ENCODE measurements around the gene YTHDF2. TPM values are rescaled to one million over a fixed set of nuclear protein-coding genes. Genes with fewer than 3 reads are reported as not detected.

YTHDF2 gene
- total and polyA plus RNA-seq, 9 of the 15 experiments (the other 6 are each of a cell fraction or from before 2014, with no cell fraction given), result 41.0 to 111 (median 83.3) TPM

DNA sequence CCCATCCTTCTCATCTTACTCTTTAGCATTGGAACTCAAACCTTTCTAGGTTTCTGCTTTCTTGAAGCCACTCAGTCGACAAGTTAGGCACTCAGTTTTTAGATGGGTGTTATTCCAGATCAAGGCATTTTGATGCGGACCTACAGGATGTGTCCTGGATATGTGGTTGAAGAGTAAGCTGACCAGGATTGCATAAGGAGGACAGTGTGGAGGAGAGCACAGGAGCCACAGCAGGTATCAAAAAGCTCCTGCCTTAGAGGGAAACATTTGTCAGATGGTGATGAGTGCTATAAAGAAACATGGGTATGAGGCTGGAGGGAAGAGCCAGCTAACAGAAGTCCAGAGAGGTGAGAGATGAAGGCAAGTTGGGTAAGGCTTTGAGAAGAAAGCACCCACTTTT lies 41.3 kb downstream of the YTHDF2 start:
- ATAC-seq (0 out of 3 replicates have a peak, but pooled peaks have one; percentile 17), FAIRE-seq (no peak), DNase-seq (ENCODE audit: extremely low read depth in 1 of 4, low spot score in 3 of 4) (no peak)
- H2AFZ ChIP-seq (ENCODE audit: low read depth, low read length), result no peak overlapping the region
- no peak overlapping the region for H3K4me2 ChIP-seq (ENCODE audit: insufficient read depth, low read length)
- POLR2A ChIA-PET, result interaction anchor here (0.8 to 1.5 kb wide), 3 partner anchors 19 to 129 kb away, joined by 3 to 5 read pairs (median 3); partner anchors contain the start of gene RNU11
- in situ Hi-C loops (cut with MboI) (no loop called here), intact Hi-C loops (cut with micrococcal nuclease) (no loop called here)
- no peaks in the 10 kb centered on the region for H3K27me3 ChIP-seq (ENCODE audit: control insufficient read depth in 2 of 2, insufficient read depth in 2 of 2, low read length in 2 of 2)
- no TSS peak for BruUV-seq (replicated peaks)
- peaks cover 11 to 16% of the 10 kb centered on the region in 2 experiments for H3K4me1 ChIP-seq (replicated peaks in 1 of 2; ENCODE audit: control insufficient read depth in 2 of 2, insufficient read depth in 2 of 2, low read length in 2 of 2)
- no peaks in the 10 kb centered on the region for H4K20me1 ChIP-seq (replicated peaks; ENCODE audit: control insufficient read depth, insufficient read depth, low read length)
- TF ChIP-seq NCOA6 (IDR thresholded peaks at IDR 0.05), result no peak
- no peak for TF ChIP-seq E2F1 (CRISPR knock-in tag; IDR thresholded peaks at IDR 0.05)
- H3K36me3 ChIP-seq (ENCODE audit: control insufficient read depth, insufficient read depth, low read length), result peaks cover 12% of the 10 kb centered on the region; the same call in 1 of the 3 replicates
- no peaks in the 10 kb centered on the region for H3K9me1 ChIP-seq (ENCODE audit: control insufficient read depth, insufficient read depth, low read length)
- no peaks in the 10 kb centered on the region for H3K79me2 ChIP-seq (ENCODE audit: control insufficient read depth, insufficient read depth, low read length)
- CTCF ChIA-PET (ENCODE audit: low intra/inter-chr PET ratio), result no interaction called here
- 37% methylated on average over 2 of the region's 2 CpGs for WGBS (ENCODE audit: insufficient coverage, low coverage, missing lambda C conversion rate)
- H3K9ac ChIP-seq (ENCODE audit: insufficient read depth in 1 of 2, low read depth in 2 of 2, low read length in 2 of 2), result no peak overlapping the region
- no peak overlapping the region for H3K27ac ChIP-seq (ENCODE audit: extremely low read depth, low read depth, low read length)
- no peak overlapping the region for H3K4me3 ChIP-seq
- no peaks in the 10 kb centered on the region for H3K9me3 ChIP-seq (replicated peaks; ENCODE audit: control insufficient read depth, insufficient read depth, low read depth, low read length)

DNA sequence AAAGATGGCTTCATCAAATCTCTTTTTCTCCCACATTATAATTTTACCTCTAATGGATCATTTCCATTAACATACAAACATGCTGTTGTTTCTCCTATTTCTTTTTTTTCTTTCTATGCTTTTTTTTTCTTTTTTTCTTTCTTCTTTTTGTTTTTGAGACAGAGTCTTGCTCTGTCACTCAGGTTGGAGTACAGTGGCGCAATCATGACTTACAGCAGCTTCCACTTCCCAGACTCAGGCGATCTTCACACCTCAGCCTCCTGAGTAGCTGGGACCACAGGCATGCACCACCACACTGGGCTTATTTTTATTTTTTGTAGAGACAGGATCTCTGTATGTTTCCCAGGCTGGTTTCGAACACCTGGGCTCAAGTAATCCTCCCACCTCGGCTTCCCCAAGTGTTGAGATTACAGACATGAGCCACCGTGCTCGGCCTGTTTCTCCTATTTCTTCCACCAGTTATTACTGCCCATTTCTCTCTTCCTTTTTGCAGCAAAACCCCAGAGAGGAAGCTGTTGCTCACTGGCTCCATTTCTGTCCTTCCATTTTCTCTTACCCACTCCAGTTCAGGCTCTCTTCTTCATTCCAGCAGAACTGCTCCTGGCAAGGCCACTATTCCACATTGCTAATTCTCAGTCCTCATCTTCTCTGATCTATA lies 43.1 kb downstream of the YTHDF2 start:
- H3K79me2 ChIP-seq (ENCODE audit: control insufficient read depth, insufficient read depth, low read length), result no peaks in the 10 kb centered on the region
- H3K9ac ChIP-seq (ENCODE audit: insufficient read depth in 1 of 2, low read depth in 2 of 2, low read length in 2 of 2), result no peak overlapping the region
- H2AFZ ChIP-seq (ENCODE audit: low read depth, low read length), result no peak overlapping the region
- POLR2A ChIA-PET, result interaction anchor here (0.6 to 1.8 kb wide), 5 partner anchors 9 to 505 kb away, joined by 3 to 8 read pairs (median 3); partner anchors contain the start of gene RNU11
- in situ Hi-C loops (cut with MboI) (loop anchor here (5.0 to 10.0 kb wide), 3 partner anchors 62 to 405 kb away; partner anchors contain the start of gene SRSF4), intact Hi-C loops (cut with micrococcal nuclease) (no loop called here)
- H4K20me1 ChIP-seq (replicated peaks; ENCODE audit: control insufficient read depth, insufficient read depth, low read length), result no peaks in the 10 kb centered on the region
- no peak for ATAC-seq
- no peaks in the 10 kb centered on the region for H3K9me1 ChIP-seq (ENCODE audit: control insufficient read depth, insufficient read depth, low read length)
- H3K27ac ChIP-seq (ENCODE audit: extremely low read depth, low read depth, low read length), result no peak overlapping the region
- DNase-seq (ENCODE audit: extremely low read depth in 1 of 4, low spot score in 3 of 4), result peak in 1 of 4 experiments; percentile 13
- no TSS peak for BruUV-seq (replicated peaks)
- H3K9me3 ChIP-seq (replicated peaks; ENCODE audit: control insufficient read depth, insufficient read depth, low read depth, low read length), result no peaks in the 10 kb centered on the region
- no peak overlapping the region for H3K4me2 ChIP-seq (ENCODE audit: insufficient read depth, low read length)
- 29% methylated on average over 6 of the region's 6 CpGs for WGBS (ENCODE audit: insufficient coverage, low coverage, missing lambda C conversion rate)
- peaks cover 2% of the 10 kb centered on the region; the same call in 1 of the 3 replicates for H3K36me3 ChIP-seq (ENCODE audit: control insufficient read depth, insufficient read depth, low read length)
- CTCF ChIA-PET (ENCODE audit: low intra/inter-chr PET ratio), result no interaction called here
- no peak for FAIRE-seq
- H3K27me3 ChIP-seq (ENCODE audit: control insufficient read depth in 2 of 2, insufficient read depth in 2 of 2, low read length in 2 of 2), result no peaks in the 10 kb centered on the region
- H3K4me3 ChIP-seq, result no peak overlapping the region
- H3K4me1 ChIP-seq (replicated peaks in 1 of 2; ENCODE audit: control insufficient read depth in 2 of 2, insufficient read depth in 2 of 2, low read length in 2 of 2), result peaks cover 13 to 16% of the 10 kb centered on the region in 2 experiments
- TF ChIP-seq KHSRP (IDR thresholded peaks at IDR 0.05) (no peak), CEBPB (tag; IDR thresholded peaks at IDR 0.05) (peak; percentile 69; the same call in 1 of the 2 replicates), ZNF512 (tag; IDR thresholded peaks at IDR 0.05) (0 out of 2 replicates have a peak, but pooled peaks have one; percentile 34)
- TF ChIP-seq, protein P1, sequence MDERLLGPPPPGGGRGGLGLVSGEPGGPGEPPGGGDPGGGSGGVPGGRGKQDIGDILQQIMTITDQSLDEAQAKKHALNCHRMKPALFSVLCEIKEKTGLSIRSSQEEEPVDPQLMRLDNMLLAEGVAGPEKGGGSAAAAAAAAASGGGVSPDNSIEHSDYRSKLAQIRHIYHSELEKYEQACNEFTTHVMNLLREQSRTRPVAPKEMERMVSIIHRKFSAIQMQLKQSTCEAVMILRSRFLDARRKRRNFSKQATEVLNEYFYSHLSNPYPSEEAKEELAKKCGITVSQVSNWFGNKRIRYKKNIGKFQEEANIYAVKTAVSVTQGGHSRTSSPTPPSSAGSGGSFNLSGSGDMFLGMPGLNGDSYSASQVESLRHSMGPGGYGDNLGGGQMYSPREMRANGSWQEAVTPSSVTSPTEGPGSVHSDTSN (CRISPR knock-in tag; IDR thresholded peaks at IDR 0.05; ENCODE audit: low read depth), result no peak
- TF ChIP-seq, protein P1 (tag; conservative IDR thresholded peaks at IDR 0.05; ENCODE audit: low read depth), result 0 out of 2 replicates have a peak, but pooled peaks have one; percentile 13
